ENCODE measurements around the gene HOOK1. TPM values are rescaled to one million over a fixed set of nuclear protein-coding genes. Genes with fewer than 3 reads are reported as not detected.
"Not testable (repeated sequence)": the region's sequence is repeated elsewhere in the genome, so short reads cannot be mapped to it uniquely, and the experiment has no call there.

The HOOK1 gene
- total RNA-seq, 2 donors from 2014 or later = 17.1 to 20.5 TPM

GRCh38 chr1:59915516-59915915 is 100.8 kb downstream of the HOOK1 start:
- Histone ChIP-seq H3K4me1 (no peaks in the 10 kb centered on the region), H3K4me3 (no peak overlapping the region), H3K36me3 (replicated peaks in 1 of 2; ENCODE audit: insufficient read depth in 1 of 2, low read depth in 2 of 2) (no peaks in the 10 kb centered on the region), H3K27ac (no peak overlapping the region), H3K27me3 (no peaks in the 10 kb centered on the region), H3K9me3 (no peaks in the 10 kb centered on the region)
- intact Hi-C loops (cut with DNase I) = no loop called here
- 52 to 55% methylated on average over 1 of the region's 1 CpG for WGBS, 2 donors
- TF ChIP-seq CTCF (IDR thresholded peaks at IDR 0.05) = no peak
- no peak for TF ChIP-seq POLR2A (IDR thresholded peaks at IDR 0.05)
- no peak for ATAC-seq
- no peak for DNase-seq

- WGBS, 2 donors = 58 to 66% methylated on average over 10 of the region's 10 CpGs
- no peak for DNase-seq
- Histone ChIP-seq H3K27me3 (no peaks in the 10 kb centered on the region), H3K4me3 (no peak overlapping the region), H3K27ac (peak overlapping the region in 3 of 4 donors; percentile 19 to 55 (median 51)), H3K36me3 (replicated peaks in 1 of 2; ENCODE audit: insufficient read depth in 1 of 2, low read depth in 2 of 2) (no peaks in the 10 kb centered on the region), H3K4me1 (no peaks in the 10 kb centered on the region), H3K9me3 (no peaks in the 10 kb centered on the region)
- peak; percentile 42 for ATAC-seq
- TF ChIP-seq CTCF (IDR thresholded peaks at IDR 0.05) = no peak
- TF ChIP-seq POLR2A (IDR thresholded peaks at IDR 0.05) = no peak
- intact Hi-C loops (cut with DNase I) = no loop called here
These were observed 102.5 kb downstream of the HOOK1 start for GRCh38 chr1:59917026-59917784.

GRCh38 chr1:59917785-59918180 is 103.0 kb downstream of the HOOK1 start:
- intact Hi-C loops (cut with DNase I) = no loop called here
- WGBS, 2 donors = 85 to 90% methylated on average over 2 of the region's 2 CpGs

GRCh38 chr1:59919746-59920145 is 105.0 kb downstream of the HOOK1 start:
- TF ChIP-seq POLR2A (IDR thresholded peaks at IDR 0.05) = no peak
- no peak for TF ChIP-seq CTCF (IDR thresholded peaks at IDR 0.05)
- intact Hi-C loops (cut with DNase I) = no loop called here
- no peak for ATAC-seq
- no peaks in the 10 kb centered on the region for H3K9me3 ChIP-seq
- H3K4me1 ChIP-seq = no peaks in the 10 kb centered on the region
- no peak for DNase-seq
- WGBS, 2 donors = 56 to 84% methylated on average over 2 of the region's 2 CpGs
- H3K4me3 ChIP-seq = no peak overlapping the region
- no peak overlapping the region for H3K27ac ChIP-seq
- H3K36me3 ChIP-seq (replicated peaks in 1 of 2; ENCODE audit: insufficient read depth in 1 of 2, low read depth in 2 of 2) = no peaks in the 10 kb centered on the region
- no peaks in the 10 kb centered on the region for H3K27me3 ChIP-seq

More at GRCh38 chr1:59917785-59918180, 103.0 kb downstream of the HOOK1 start:
- ATAC-seq = no peak
- TF ChIP-seq POLR2A (IDR thresholded peaks at IDR 0.05) = no peak
- no peak for TF ChIP-seq CTCF (IDR thresholded peaks at IDR 0.05)
- no peak for DNase-seq
- H3K36me3 ChIP-seq (replicated peaks in 1 of 2; ENCODE audit: insufficient read depth in 1 of 2, low read depth in 2 of 2) = no peaks in the 10 kb centered on the region
- H3K9me3 ChIP-seq = no peaks in the 10 kb centered on the region
- H3K27me3 ChIP-seq = no peaks in the 10 kb centered on the region
- no peaks in the 10 kb centered on the region for H3K4me1 ChIP-seq
- no peak overlapping the region for H3K27ac ChIP-seq
- no peak overlapping the region for H3K4me3 ChIP-seq

GRCh38 chr1:59921258-59921899 is 106.6 kb downstream of the HOOK1 start:
- 55 to 63% methylated on average over 6 of the region's 6 CpGs for WGBS, 2 donors

More at GRCh38 chr1:59921258-59921899, 106.6 kb downstream of the HOOK1 start:
- ATAC-seq; H3K9me3 ChIP-seq; H3K36me3 ChIP-seq (replicated peaks in 1 of 2; ENCODE audit: insufficient read depth in 1 of 2, low read depth in 2 of 2); H3K27me3 ChIP-seq; H3K4me3 ChIP-seq; H3K27ac ChIP-seq; intact Hi-C loops (cut with DNase I); DNase-seq; H3K4me1 ChIP-seq: not testable (repeated sequence)
